NCI-H187 (cell line): Measurements from ENCODE around the gene BAIAP2L2.
A peak's percentile ranks its signal among the peaks of the same experiment; 100 is the strongest.

Experiments used
- DNase-seq, 2 experiments: peaks; one replicate each; lab custom pipeline; 2025; lab: John Stamatoyannopoulos, UW

BAIAP2L2 gene

GRCh38 chr22:38067761-38068360 is 42.6 kb downstream of the BAIAP2L2 start:
- DNase-seq = no peak

- DNase-seq = no peak
These were observed 43.5 kb downstream of the BAIAP2L2 start for GRCh38 chr22:38067028-38067415.

GRCh38 chr22:38066381-38067027 is 44.0 kb downstream of the BAIAP2L2 start:
- no peak for DNase-seq

GRCh38 chr22:38065539-38065938 is 44.9 kb downstream of the BAIAP2L2 start:
- DNase-seq = no peak

- DNase-seq = no peak
These were observed 47.7 kb downstream of the BAIAP2L2 start for GRCh38 chr22:38062791-38063190.

DNA sequence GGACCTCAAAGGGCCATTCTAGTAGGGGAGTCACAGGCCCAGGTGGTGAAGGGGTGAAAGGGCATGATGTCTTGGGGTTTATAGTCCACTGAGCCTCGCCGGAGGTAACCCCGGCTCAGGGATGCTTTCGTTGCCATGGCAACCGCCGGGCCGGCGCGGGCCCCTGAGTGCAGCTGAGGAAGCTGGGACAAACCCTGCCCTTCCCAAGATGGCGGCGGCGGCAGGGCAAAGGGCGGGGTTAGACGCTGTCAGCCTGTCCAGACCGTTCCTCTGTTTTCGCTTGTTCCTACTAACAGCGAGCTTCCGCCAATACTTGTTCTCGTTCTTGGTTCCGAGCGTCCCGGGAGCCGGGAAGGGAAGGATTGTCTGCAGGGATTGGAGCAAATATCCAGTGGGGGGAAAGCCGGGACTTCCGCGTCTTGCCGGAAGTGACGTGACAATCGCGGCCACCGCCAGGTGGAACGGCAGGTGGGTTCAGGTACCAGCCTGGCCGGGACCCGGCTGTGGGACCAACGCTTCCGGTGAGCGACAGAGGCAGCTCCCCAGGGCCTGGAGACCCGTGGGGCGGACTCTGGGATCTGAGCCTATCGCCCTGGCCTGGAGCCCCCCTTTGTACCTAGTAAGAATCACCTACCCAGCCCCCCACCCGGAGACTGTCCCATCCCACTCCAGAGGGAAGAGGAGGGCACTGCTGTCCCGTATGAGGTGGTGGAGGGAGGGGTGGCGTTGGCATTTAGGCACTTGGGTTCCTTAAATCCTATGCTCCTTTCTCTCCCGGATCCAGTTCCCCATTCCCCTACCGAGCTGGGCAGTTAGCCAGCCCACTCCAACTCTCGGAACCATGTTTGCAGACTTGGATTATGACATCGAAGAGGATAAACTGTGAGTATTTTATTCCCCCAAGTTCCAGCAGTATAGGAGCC is 53.3 kb downstream of the BAIAP2L2 start, which contains the start of gene PICK1:
Gene PICK1 (plus strand): TSS at position 436 of the 923 bp plus-strand sequence. CDS start 406 bp downstream, at position 842.
- DNase-seq = peak; percentile 71 to 91

GRCh38 chr22:38051900-38052862 is 58.3 kb downstream of the BAIAP2L2 start:
- DNase-seq = peak; percentile 16 to 37

GRCh38 chr22:38051261-38051660 is 59.2 kb downstream of the BAIAP2L2 start:
- no peak for DNase-seq

- no peak for DNase-seq
These were observed 59.8 kb downstream of the BAIAP2L2 start for GRCh38 chr22:38050720-38051119.

GRCh38 chr22:38049812-38050619 is 60.5 kb downstream of the BAIAP2L2 start:
- DNase-seq = no peak

DNA sequence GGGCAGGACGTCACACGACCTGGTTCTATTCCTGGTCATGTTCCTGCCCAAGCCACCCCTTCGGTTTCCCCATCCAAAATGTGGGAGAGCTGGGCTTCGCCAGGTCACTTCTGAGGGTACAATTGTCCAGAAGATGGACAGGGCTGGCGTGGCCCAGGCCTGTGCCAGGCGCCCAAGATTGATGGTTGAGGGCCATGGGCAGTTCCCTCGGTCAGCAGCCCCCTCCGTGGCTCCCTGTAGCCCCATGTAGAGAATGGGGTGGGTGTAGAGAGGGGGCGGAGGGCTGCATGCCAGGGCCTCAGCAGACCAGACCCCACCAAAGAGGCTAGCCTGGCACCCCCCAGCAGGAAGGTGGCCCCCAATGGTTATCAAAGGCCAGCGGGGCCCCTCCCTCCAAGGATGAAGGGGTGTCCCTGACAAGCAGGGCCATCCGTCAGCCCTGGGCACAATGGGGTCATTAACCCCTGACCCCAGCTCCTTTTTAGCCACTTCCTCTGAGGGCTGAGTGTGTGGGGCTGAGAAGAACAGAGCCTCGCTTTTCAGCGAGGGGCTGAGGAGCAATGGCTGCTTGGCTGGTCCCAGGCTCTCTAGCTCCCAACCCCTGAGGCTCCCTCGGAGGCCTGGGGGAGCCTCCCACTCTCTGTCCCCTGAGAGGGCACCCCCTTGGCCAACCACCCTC is 64.3 kb downstream of the BAIAP2L2 start:
- DNase-seq = no peak

DNA sequence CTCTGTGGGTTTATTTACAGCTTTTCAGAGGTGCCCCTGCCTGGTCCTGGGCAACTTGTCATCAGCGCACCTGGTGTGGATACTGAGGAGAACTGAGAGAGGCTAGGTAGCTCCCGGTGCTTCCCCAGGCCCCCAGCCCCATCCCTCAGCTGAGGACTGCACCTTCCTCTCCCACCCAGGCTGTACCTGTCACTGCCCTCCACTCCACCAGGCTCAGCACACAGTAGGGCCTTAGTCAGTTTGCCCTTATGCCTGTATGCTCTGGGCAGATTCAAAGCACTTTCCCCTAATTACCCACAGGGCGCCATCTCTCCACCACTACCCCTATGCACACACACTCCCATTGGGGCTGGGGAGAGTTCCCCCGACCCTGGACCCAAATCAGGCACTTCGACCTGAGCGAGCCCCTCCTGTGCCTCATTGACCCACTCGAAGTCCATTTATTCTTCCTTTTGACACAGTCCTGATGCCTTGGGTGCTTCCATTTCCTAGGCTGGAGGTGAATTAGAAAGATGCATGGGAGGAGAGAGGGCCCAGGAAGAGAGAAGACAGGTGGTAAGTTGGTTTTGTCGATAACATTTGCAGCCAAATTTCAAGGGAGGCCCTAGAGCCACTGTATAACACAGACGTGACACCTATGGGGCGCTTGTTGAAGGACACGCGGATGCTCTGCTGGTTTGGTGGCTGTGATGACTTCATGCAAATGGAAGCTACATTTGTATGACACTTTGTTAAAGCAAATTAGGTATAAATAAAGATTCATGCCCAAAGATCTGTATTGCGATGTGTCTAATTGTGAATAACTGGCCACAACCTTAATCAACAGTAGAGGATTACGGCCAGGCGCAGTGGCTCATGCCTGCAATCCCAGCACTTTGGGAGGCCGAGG is 67.1 kb downstream of the BAIAP2L2 start:
- DNase-seq = no peak

GRCh38 chr22:38042488-38042790 is 68.0 kb downstream of the BAIAP2L2 start:
- DNase-seq = no peak

GRCh38 chr22:38041760-38042487 is 68.6 kb downstream of the BAIAP2L2 start:
- no peak for DNase-seq

GRCh38 chr22:38040953-38041759 is 69.3 kb downstream of the BAIAP2L2 start:
- DNase-seq = no peak

- DNase-seq = no peak
These were observed 71.3 kb downstream of the BAIAP2L2 start for GRCh38 chr22:38038890-38039812.

DNA sequence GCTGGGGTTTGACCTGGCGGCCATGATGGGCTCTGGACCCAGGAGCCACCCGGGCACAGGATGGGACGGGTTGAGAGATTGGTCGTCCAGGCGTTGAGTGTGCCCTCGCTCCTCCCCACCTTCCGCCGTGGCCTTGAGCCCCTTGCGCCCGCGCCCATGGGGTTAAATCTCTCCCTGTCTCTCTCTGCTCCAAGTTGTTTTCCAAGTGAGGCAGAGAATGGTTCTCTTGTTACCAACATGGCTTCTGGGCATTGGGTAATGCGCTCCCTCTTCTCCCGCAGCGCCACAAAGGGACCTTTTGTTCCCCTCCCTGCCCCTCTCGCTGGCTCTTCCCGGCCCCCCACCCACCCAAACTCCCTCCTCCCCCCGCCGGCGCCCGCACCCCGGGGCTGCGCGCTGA is 72.1 kb downstream of the BAIAP2L2 start:
- DNase-seq = no peak
